NCI-H1436 treated with DMSO at 0.1 percent for 48 hours (cell line): ENCODE measurements around the gene MAST4.

Source experiments
- DNase-seq: peaks from one replicate; lab custom pipeline; 2025; lab: John Stamatoyannopoulos, UW

MAST4 gene

DNA sequence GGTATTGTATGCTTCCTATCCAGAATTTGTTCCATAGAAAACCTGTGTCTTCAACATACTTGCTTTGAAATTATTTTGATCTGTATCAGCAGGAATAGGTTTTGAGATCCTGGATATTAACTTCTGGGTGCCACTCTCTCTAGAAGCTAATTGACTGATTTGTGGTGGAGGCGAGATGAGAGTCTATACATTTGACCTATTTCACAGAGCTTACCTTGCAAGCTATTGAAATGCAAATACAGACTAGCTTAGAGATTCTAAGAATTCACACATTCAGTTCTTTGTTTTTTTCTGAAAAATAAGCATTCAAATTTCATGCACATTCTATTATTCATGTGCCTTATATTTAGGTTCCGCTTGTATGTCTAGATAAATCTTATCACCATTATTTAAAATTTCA is 246.3 kb downstream of the MAST4 start:
- no peak for DNase-seq

DNA sequence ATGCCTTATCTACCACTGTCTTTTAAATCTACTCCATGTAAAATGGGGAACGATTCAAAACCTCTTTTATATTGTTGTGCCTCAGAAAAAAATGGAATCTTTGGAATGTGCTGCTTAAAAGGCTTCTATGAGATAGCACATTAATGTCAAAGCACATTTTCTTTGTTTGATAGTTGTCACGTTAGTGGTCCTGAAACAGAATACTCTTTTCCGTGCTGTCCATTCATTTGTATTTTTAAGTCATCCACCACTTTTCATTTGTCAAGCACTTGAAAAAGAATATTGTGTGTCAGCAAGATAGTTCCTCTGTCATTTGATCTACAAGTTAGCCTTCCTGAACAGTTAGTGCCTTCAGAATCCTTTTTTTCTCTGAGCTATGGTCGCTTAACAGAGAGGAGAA is 246.9 kb downstream of the MAST4 start:
- DNase-seq, result no peak

DNA sequence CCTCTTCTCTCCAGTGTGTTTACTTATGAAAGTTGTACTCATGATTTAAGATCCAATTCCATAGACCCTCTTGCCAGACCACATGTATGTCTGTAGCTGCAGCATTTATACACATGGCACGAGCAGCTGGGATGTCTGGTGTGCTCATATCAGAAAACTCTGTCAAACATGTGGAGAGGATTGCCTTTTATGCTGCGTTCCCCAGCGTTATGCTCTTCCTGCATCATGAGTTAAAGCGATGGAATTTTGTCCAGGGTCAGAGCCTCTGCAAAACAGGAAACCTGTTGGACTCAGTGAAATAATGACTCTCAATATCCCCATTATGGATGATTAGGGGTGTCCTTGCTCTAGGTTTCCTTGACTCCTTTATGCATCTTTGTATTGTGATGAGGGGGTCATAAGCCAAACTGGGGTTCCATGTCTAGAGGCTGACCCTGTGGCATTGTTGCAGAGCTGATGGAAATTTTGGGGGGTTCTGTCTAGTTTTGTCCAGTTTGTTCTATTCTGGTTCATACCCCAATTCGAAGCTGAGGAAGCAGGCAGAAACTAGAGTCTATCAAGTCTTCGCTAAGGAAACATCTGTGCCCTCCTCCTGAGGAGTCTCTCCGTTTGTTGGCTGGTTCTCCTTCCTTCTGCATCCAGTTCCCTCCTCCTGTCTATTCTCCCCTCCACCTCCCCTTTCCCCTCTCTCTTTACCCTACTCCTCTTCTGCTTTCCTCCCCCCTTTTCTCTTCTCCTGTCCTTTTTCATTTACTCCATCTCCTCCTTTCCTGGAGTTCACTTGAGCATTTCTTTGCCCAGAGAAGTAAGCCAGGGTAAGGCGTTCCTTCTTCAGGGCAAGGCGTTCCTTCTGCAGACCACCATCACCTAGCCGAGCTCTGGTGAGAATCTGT is 252.8 kb downstream of the MAST4 start:
- no peak for DNase-seq

DNA sequence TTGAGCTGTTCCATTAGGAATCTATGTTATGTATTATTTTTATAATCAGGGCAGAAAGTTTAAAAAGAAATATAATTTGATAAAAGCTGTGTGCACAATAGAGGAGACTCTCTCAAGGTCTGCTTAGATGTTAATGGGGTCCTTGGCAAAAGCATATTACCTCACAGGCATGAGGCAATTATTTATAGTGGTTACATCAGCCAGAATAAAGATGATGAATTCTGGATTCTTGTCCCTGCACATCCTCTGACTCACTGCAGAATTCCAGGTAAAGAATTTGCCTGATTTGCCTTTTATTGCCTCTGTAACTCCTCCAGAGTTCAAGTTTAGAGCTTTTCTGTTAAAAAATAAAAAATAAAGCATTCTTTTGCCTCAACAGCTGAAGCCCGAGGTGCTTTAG is 253.6 kb downstream of the MAST4 start:
- DNase-seq, result no peak

DNA sequence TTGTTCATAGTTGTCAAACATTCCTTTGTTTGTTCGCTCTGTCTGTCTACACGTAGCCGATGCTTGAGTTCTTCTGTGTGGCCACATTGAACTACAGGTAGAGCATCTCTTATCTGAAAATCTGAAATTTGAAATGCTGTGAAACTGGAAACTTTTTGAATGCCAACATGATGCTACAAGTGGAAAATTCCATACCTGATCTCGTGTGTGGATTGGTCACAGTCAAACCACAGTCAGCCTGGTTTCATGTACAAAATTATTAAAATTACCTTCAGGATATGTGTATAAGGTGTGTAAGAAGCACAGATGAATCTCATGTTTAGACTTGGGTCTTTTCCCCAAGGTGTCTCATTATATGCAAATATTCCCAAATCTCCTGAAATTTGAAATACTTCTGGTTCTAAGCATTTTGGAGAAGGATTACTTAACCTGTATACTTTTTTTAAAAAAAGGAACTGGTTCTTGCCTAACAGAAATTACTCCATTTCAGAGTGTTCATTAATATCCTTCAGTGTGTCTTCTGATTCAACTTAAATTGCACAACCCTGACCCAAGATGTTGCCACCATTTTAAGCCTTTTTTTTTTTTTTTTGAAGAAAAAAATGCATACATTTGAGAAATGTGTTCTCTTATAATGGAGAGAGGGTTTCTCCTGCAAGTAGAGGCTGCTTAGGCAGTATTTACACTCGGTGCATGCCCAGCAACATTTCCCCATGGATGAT is 254.3 kb downstream of the MAST4 start:
- no peak for DNase-seq

DNA sequence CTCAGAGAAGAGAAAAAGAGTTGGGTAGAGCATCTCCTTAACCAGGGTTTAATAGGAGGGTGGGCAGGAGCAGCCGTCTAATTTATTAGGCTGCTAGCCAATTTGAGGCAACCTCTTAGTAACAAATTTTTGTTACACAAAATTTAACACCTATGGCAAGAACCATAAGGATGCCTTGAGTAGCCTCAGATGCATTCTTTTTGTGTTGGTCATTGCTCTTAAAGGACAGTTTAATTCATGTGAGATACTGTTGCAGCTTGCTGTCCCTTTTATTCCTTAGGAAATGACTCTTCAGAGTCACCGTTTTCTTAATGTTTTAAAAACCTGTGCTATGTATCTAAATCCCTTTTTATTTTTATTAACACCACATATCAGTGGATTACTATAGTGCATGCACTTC is 255.1 kb downstream of the MAST4 start:
- no peak for DNase-seq

DNA sequence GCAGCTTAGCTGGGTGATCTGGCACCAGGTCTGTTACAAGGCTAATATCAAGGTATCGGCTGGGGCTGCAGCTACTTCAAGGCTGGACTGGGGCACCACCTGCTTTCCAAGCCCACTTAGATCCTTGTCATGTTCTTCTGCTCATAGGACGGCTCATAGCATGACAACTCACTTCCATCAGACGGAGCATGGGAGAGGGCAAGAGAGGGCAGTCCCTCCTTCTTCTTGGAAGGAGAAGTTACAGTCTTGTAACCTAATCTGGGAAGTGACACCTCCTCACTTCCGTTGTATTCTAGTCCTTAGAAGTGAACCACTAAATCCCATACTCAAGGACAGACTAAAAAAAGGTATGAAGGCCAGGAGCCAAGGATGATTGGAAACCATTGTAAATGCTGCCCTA is 258.2 kb downstream of the MAST4 start:
- DNase-seq, result no peak

DNA sequence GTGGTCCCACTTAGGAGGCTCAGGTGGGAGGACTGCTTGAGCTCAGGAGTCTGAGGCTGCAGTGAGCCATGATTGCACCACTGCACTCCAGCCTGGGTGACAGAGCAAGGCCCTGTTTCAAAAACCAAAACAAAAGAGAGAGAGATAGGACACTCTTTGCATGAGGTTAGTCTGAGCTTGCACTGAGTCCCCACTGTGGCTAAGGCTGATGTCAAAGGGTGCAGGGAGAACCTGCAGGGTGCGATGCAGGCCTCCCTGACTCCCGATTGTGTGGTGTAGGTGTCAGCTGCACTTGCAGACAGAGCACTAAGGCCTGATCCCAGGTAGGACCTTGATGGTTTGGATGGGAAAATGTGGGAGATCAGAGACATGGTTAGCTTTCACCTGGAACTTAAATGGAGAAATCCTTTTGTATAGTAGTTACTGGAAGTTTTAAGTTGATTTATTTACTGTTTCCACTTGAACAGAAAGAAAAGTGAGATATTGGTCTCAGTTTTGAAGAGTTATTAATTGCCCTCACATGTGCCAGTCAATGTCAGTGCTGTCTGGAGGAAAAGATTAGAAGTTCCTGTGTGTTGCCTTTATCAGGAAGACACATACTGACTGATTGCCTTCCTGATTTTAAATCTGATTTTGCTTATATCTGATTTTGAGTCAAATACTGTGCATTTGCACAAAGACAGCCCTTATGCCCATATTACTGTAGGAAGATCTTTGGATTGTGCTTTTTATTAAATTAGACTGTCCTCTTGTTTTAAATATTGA is 260.0 kb downstream of the MAST4 start:
- DNase-seq, result no peak

DNA sequence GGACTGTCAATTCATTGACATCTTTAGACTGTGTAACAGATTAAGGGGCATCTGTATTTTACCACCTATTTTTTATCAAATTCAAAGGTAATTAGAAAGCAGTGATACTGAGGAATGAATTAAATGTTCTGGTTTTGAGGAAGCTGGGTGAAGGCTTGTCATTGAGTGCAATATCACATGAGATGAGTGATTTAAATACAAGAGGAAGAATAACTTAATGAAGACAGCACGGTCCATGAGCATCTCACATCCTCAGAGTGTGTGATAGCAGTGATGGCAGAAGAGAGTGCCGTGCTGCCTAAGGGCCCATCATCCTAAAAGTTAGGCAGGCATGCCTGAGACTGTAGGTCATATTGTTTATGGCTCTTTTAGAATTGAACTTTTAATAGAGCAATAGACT is 263.3 kb downstream of the MAST4 start:
- no peak for DNase-seq

DNA sequence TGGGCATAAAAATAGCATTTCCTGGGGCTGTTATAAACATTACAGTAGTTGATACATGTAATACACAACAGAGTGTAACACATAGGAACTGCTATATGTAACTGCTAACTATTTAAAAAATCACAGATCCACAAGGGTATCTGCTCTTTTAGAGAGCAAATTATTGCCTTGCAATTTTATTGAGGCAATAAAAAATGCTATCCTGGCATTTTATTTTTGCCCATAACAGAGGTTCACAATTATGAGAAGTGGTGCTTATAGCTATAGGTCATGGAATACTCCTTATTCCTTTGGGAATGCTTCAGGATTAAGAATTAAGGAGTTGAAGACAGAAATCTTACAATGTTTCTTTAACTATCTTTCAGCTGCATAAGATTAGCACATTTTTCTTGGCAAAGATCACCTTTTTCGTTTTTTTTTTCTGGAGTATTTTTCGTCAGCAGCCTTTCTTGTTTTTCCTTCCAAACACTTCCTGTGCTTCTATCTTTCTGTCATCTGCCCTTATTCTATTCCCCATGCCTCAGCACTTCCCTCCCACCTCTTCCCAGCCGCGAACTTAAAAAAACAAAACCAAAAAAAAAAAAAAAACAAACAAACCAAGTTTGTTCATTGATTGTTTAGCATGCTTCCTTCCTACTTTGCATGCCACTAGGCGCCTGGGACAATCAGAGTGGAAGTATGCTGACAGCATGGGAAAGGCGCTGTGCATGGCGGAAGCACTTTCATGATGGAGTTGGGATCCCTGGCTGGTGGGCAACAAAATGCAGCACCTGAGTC is 264.2 kb downstream of the MAST4 start:
- no peak for DNase-seq

DNA sequence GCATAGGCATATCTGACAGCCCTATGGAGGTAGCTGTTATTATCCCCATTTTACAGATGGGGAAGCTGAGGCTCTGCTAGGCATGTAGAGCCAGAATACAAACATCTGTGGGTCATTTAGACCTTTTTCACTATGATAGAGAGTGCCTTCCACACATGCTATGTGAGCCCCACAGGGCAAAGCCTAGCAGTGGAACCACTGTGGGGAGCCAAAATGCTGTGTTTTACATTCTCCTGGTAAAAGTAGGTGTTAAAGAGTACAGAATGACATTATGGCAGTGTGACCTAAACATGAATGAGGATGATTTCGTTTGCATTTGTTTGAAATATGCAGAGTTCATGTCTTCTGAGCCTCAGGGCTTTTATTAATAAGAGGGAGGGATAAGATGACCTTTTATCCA is 265.2 kb downstream of the MAST4 start:
- DNase-seq, result no peak

DNA sequence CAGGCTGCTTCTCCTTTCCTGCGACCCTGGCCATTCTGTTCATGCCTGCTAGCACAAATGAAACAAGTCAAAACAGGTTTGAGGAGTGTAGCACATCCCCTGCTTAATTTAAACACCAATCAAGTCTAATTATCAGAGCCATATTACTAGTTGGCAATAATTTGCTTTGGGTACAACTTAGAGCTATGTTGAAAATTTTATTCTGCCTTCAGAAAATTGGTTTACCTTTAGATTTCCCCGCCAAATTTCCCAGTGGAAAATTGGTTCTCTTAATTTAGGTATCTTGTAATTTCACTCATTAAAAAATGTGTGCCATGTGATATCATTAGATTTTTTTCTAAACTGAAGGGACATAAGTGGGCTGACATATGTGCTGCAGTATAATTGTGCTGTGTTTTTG is 265.8 kb downstream of the MAST4 start:
- no peak for DNase-seq

DNA sequence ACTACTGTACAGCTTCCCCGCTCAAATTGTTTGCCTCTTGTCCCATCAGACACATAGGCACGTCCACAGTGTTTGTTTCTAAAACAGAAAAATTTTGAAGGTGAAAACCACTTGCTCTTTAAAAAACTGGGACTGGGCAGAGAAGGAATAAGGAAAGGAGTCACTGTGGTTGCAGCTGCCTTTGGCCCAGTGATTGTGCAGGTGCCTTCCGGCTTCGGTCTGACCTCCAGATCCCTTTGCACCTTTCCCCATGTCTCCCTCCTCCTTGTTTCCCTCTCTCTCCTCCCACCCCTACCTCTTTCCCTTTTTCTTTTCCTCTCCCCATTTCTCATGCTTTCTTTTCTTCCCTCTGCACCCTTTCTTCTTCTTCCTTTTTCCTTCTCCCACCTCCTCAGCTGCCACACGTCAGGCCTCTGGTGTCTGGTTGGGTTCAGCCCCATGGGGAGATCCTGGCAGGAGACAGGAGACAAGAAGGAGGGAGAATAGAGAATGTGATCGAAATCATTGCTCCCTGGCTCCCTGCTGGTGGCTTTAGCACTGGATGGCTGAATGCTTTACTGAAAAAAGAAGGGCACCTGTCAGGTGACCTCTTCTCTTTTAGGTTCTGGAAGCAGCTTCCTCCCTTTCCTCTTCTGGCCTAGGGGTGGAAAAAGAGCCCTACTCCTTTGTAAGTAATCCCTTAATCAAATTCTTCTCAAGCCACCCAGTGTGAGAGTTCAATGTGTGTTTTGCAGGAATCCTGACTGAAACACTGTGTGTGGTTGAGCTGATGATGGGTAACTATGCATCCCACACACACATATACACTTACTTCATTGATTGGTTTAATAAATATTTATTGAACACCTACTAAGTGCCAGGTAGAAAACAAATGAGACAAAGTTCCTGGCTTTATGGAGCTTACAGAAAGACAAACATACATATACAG is 267.3 kb downstream of the MAST4 start:
- DNase-seq, result no peak

DNA sequence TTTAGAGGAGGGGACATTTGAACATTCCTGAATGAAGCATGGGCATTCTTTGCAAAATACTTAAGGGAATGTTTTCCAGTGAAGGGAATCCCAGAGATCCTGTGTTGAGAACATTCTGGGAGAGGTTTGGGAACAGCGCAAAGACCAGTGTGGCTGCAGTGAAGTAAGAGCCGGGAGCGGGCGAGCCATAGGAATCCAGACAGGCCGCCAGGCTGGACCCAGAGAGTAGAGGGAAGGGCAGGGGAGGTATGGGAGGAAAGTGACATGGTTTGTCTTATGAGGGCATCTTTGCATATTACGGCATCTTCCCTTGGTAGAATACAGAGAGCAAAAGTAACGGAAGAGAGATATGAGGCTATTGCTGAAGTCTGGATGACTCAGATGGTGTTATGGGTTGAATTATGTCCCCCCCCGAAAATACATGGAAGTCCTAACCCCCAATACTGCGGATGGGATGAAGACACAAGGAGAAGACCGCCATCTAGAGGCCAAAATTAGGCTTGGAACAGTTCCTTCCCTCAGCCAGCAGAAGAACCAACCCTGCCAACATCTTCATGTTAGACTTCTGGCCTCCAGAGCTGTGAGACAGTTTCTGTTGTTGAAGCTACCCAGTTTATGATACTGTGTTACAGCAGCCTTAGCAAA is 268.2 kb downstream of the MAST4 start:
- DNase-seq, result no peak

DNA sequence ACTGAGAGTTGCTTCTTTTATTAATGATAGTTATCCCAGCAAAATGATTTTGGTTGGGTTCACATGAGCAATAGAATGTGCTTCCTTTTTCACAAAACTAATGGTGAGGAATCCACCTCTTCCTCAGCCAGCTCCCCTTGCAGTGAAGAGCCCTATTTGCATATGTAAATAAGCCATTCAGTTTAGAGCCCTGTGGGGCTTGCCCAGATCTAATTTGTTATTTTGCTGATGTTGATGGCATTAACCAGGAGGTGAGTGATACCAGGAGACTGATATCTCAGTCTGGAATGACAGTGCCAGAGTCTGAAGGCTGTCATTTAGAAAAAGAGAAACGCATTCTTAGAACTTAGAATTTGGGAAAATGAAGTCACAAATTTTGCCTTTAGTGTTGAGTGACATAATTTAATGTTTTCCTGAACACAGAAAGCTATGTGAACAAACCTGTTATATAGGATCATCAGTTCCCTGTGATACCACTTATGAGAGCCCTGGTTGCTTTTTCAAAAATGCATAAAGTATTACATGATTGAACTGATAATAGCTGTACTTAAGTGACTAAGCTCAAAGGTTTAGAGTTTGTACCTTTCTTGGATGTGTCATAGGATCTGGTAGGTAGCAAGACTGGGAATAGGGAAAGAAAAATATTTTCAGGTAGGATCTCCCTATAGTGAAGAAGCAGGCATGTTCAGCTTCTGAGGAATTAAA is 271.6 kb downstream of the MAST4 start:
- no peak for DNase-seq

DNA sequence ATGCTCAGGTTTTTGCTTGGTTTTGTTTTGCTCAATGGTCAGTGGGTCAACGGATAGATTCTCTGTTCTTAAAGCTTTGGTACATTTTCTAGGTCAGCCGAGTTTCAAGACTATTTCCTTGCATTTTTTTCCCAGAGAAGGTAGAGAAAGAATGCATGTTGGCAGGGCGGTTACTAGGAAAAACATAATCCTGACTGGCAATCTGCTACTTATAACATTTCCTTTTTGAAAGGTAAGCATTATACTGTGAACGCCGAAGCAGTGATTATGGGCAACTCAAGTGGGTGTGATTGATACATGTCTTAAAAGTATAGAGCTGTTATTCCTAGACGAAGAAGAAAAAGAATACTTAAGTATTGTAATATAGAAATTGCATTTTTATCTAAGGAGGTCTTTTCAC is 273.2 kb downstream of the MAST4 start:
- no peak for DNase-seq

DNA sequence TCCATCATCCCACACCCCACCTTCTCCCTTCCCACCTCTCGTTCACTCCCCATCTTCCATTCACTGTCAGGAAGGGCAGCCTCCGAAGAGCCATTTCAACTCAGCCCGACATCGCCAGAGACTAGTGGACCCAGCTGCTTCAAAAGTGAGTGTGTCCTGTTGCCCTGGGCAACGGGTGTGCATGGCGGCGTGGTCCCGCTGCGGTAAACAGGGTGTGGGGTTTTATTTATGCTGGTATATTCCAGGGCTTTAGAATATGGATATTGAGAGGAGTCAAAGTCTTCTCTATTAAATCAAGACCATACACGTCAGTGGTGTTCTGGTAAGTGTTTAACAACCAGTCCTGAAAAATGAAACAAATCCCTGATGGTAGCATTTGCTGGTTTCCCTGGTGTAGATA is 274.5 kb downstream of the MAST4 start:
- DNase-seq, result no peak

DNA sequence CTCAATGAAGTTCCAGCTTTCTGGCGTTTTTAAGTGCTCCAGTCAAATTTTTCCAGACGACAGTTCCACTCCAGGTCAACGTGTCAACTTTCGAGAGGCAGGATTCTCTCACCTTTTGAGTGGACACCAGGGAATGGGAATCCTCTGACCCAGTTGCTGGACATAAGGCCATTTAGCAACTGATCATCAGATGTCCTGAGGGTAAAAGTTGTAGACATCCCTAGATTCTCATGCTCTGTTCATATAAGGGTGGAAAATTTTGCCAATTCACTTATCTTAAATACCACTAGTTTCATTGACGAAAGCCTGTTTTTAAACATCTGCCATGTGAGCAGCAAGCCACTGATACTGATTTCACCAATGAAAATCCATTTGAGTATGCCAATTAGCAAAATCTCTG is 275.5 kb downstream of the MAST4 start:
- DNase-seq, result no peak

DNA sequence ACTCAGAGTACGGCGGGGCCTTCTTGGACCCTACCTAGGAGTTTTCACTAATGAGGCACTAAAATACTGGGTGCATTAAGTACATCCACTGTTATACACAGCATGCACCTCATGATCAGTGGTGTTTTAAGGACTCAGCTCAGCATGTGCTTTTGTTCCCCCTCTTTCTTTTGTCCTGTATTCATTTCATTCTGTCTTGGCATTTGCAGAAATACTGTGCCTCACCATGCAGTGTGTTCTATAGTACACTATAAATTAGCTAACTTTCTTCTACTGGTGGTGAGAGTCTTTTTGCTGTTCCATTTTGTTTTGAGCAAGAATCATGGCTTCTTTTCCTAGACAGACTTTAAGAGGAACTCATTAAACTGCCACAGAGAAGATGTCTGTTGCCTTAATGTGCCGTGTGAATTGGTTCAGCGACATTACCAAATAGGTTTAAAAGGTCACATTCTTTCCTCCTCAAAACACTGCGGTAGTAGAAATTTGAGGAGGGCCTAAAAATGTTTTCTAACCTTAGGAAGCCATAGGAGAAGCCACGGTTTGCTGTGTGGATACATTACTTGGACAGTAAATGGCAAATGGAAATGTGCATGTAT is 276.6 kb downstream of the MAST4 start:
- no peak for DNase-seq
